Activated CD8-positive, alpha-beta memory T cell treated with anti-CD3 and anti-CD28 coated beads, Interleukin-2, amount 50 U/mL, for 4 hours (primary cell): ENCODE measurements around the gene GUCY2F.

Experiments
- DNase-seq: peaks from one replicate; pipeline ENCODE4 v3.0.0-alpha.2; 2020

The GUCY2F gene

GRCh38 chrX:109392895-109393294 is 89.0 kb downstream of the GUCY2F start:
- DNase-seq: no peak

- no peak for DNase-seq
These were observed 91.3 kb downstream of the GUCY2F start for GRCh38 chrX:109390556-109390955.

GRCh38 chrX:109389917-109390316 is 92.0 kb downstream of the GUCY2F start:
- no peak for DNase-seq

GRCh38 chrX:109384699-109385098 is 97.2 kb downstream of the GUCY2F start:
- DNase-seq: no peak

GRCh38 chrX:109382332-109382731 is 99.6 kb downstream of the GUCY2F start:
- no peak for DNase-seq

GRCh38 chrX:109378281-109378680 is 103.6 kb downstream of the GUCY2F start:
- no peak for DNase-seq

- DNase-seq: no peak
These were observed 107.5 kb downstream of the GUCY2F start for GRCh38 chrX:109374262-109374960.

GRCh38 chrX:109373468-109373867 is 108.4 kb downstream of the GUCY2F start:
- no peak for DNase-seq

- DNase-seq: no peak
These were observed 109.2 kb downstream of the GUCY2F start for GRCh38 chrX:109372716-109373115.

GRCh38 chrX:109372291-109372690 is 109.6 kb downstream of the GUCY2F start:
- DNase-seq: no peak

GRCh38 chrX:109362101-109362500 is 119.8 kb downstream of the GUCY2F start:
- no peak for DNase-seq

- DNase-seq: no peak
These were observed 121.6 kb downstream of the GUCY2F start for GRCh38 chrX:109360301-109360700.

- DNase-seq: no peak
These were observed 124.2 kb downstream of the GUCY2F start for GRCh38 chrX:109357706-109358105.

- DNase-seq: no peak
These were observed 125.2 kb downstream of the GUCY2F start for GRCh38 chrX:109356684-109357083.

GRCh38 chrX:109352066-109352588 is 129.8 kb downstream of the GUCY2F start:
- DNase-seq: no peak

- no peak for DNase-seq
These were observed 130.3 kb downstream of the GUCY2F start for GRCh38 chrX:109351557-109351956.

- DNase-seq: no peak
These were observed 131.3 kb downstream of the GUCY2F start for GRCh38 chrX:109350551-109350950.

GRCh38 chrX:109350051-109350450 is 131.8 kb downstream of the GUCY2F start:
- no peak for DNase-seq

GRCh38 chrX:109347632-109348031 is 134.3 kb downstream of the GUCY2F start:
- DNase-seq: no peak

GRCh38 chrX:109346491-109346890 is 135.4 kb downstream of the GUCY2F start:
- DNase-seq: no peak

GRCh38 chrX:109345856-109346255 is 136.0 kb downstream of the GUCY2F start:
- DNase-seq: no peak

- no peak for DNase-seq
These were observed 137.2 kb downstream of the GUCY2F start for GRCh38 chrX:109344678-109345077.

GRCh38 chrX:109344101-109344500 is 137.8 kb downstream of the GUCY2F start:
- DNase-seq: no peak

- DNase-seq: no peak
These were observed 138.2 kb downstream of the GUCY2F start for GRCh38 chrX:109343671-109344070.

GRCh38 chrX:109336141-109336540 is 145.7 kb downstream of the GUCY2F start:
- DNase-seq: no peak
